ENCODE measurements around the gene SERTAD3.
"Not testable (repeated sequence)": the region's sequence is repeated elsewhere in the genome, so short reads cannot be mapped to it uniquely, and the experiment has no call there.

The SERTAD3 gene

GRCh38 chr19:40458597-40458974 is 14.5 kb upstream of the SERTAD3 start:
- DNase-seq (ENCODE audit: low read depth in 2 of 2, low spot score in 1 of 2), result no peak

GRCh38 chr19:40457953-40458596 is 13.9 kb upstream of the SERTAD3 start:
- DNase-seq (ENCODE audit: low read depth in 2 of 2, low spot score in 1 of 2), result no peak

GRCh38 chr19:40457048-40457447 is 12.9 kb upstream of the SERTAD3 start:
- DNase-seq (ENCODE audit: low read depth in 2 of 2, low spot score in 1 of 2), result no peak

GRCh38 chr19:40453943-40454342 is 9.8 kb upstream of the SERTAD3 start:
- not testable (repeated sequence) for DNase-seq (ENCODE audit: low read depth in 2 of 2, low spot score in 1 of 2)

- DNase-seq (ENCODE audit: low read depth in 2 of 2, low spot score in 1 of 2), result no peak
These were observed 9.1 kb upstream of the SERTAD3 start for GRCh38 chr19:40453151-40453735.

GRCh38 chr19:40452016-40452415 is 7.9 kb upstream of the SERTAD3 start:
- DNase-seq (ENCODE audit: low read depth in 2 of 2, low spot score in 1 of 2), result no peak

- DNase-seq (ENCODE audit: low read depth in 2 of 2, low spot score in 1 of 2), result no peak
These were observed 6.5 kb upstream of the SERTAD3 start for GRCh38 chr19:40450664-40451063.

GRCh38 chr19:40449506-40449905 is 5.4 kb upstream of the SERTAD3 start:
- no peak for DNase-seq (ENCODE audit: low read depth in 2 of 2, low spot score in 1 of 2)

- DNase-seq (ENCODE audit: low read depth in 2 of 2, low spot score in 1 of 2), result no peak
These were observed 2.2 kb upstream of the SERTAD3 start for GRCh38 chr19:40446263-40446784.

- DNase-seq (ENCODE audit: low read depth in 2 of 2, low spot score in 1 of 2), result no peak
These were observed 1.7 kb upstream of the SERTAD3 start for GRCh38 chr19:40445780-40446262.

- no peak for DNase-seq (ENCODE audit: low read depth in 2 of 2, low spot score in 1 of 2)
These were observed 734 bp upstream of the SERTAD3 start for GRCh38 chr19:40444825-40445312.

- peak; percentile 95 to 97 for DNase-seq (ENCODE audit: low read depth in 2 of 2, low spot score in 1 of 2)
These were observed 770 bp downstream of the SERTAD3 start for GRCh38 chr19:40443131-40443999.

- DNase-seq (ENCODE audit: low read depth in 2 of 2, low spot score in 1 of 2), result no peak
These were observed 1.6 kb downstream of the SERTAD3 start for GRCh38 chr19:40442328-40443130.

GRCh38 chr19:40441719-40442253 is 2.3 kb downstream of the SERTAD3 start:
- DNase-seq (ENCODE audit: low read depth in 2 of 2, low spot score in 1 of 2), result no peak

- DNase-seq (ENCODE audit: low read depth in 2 of 2, low spot score in 1 of 2), result no peak
These were observed 5.9 kb downstream of the SERTAD3 start for GRCh38 chr19:40438284-40438683.

- DNase-seq (ENCODE audit: low read depth in 2 of 2, low spot score in 1 of 2), result peak in 1 of 2 donors; percentile 25
These were observed 10.5 kb downstream of the SERTAD3 start for GRCh38 chr19:40433391-40434216.

- DNase-seq (ENCODE audit: low read depth in 2 of 2, low spot score in 1 of 2), result not testable (repeated sequence)
These were observed 11.4 kb downstream of the SERTAD3 start for GRCh38 chr19:40432760-40433159.

- DNase-seq (ENCODE audit: low read depth in 2 of 2, low spot score in 1 of 2), result no peak
These were observed 12.4 kb downstream of the SERTAD3 start for GRCh38 chr19:40431698-40432097.

- DNase-seq (ENCODE audit: low read depth in 2 of 2, low spot score in 1 of 2), result not testable (repeated sequence)
These were observed 13.9 kb downstream of the SERTAD3 start for GRCh38 chr19:40430242-40430641.

- DNase-seq (ENCODE audit: low read depth in 2 of 2, low spot score in 1 of 2), result not testable (repeated sequence)
These were observed 15.9 kb downstream of the SERTAD3 start for GRCh38 chr19:40428197-40428596.

Measured in stimulated activated CD8-positive, alpha-beta memory T cell treated with anti-CD3 and anti-CD28 coated beads, Interleukin-4, amount 100 ng/mL, for 1 hour (primary cell).